ENCODE data around the gene CA10. TPM values are rescaled to one million over a fixed set of nuclear protein-coding genes. Genes with fewer than 3 reads are reported as not detected.

The CA10 gene
- total RNA-seq, 4 donors from 2014 or later, result not detected

- 36% methylated on average over 4 of the region's 4 CpGs for WGBS
- Histone ChIP-seq H3K36me3 (no peaks in the 10 kb centered on the region), H3K27ac (no peak overlapping the region), H3K27me3 (no peaks in the 10 kb centered on the region), H3K9me3 (no peaks in the 10 kb centered on the region), H3K4me3 (no peak overlapping the region), H3K4me1 (no peaks in the 10 kb centered on the region)
- DNase-seq (ENCODE audit: low spot score in 2 of 2), result no peak
- TF ChIP-seq POLR2A (IDR thresholded peaks at IDR 0.05), result no peak
- peak in 1 of 2 donors; percentile 10 for TF ChIP-seq CTCF (IDR thresholded peaks at IDR 0.05)
Measured at GRCh38 chr17:51640108-51640622, 518.3 kb downstream of the CA10 start.

- Histone ChIP-seq H3K4me1 (no peaks in the 10 kb centered on the region), H3K27ac (no peak overlapping the region), H3K27me3 (no peaks in the 10 kb centered on the region), H3K4me3 (no peak overlapping the region), H3K36me3 (no peaks in the 10 kb centered on the region), H3K9me3 (no peaks in the 10 kb centered on the region)
- TF ChIP-seq EP300 (IDR thresholded peaks at IDR 0.05) (no peak), POLR2A (IDR thresholded peaks at IDR 0.05) (no peak), CTCF (IDR thresholded peaks at IDR 0.05) (no peak), POLR2AphosphoS5 (IDR thresholded peaks at IDR 0.05) (no peak)
- DNase-seq (ENCODE audit: low spot score in 2 of 2), result no peak
- WGBS, result 64% methylated on average over 6 of the region's 6 CpGs
Measured at GRCh38 chr17:51638971-51639370, 519.5 kb downstream of the CA10 start.

- no peaks in the 10 kb centered on the region for H3K27me3 ChIP-seq
- 82% methylated on average over 5 of the region's 5 CpGs for WGBS
Measured at GRCh38 chr17:51636291-51636690, 522.2 kb downstream of the CA10 start.

GRCh38 chr17:51630101-51630671 is 528.3 kb downstream of the CA10 start:
- 35% methylated on average over 5 of the region's 5 CpGs for WGBS
- DNase-seq (ENCODE audit: low spot score in 2 of 2), result no peak

More at GRCh38 chr17:51636291-51636690, 522.2 kb downstream of the CA10 start:
- no peaks in the 10 kb centered on the region for H3K36me3 ChIP-seq
- no peaks in the 10 kb centered on the region for H3K4me1 ChIP-seq
- H3K4me3 ChIP-seq, result no peak overlapping the region
- no peak for TF ChIP-seq CTCF (IDR thresholded peaks at IDR 0.05)
- no peak for TF ChIP-seq POLR2AphosphoS5 (IDR thresholded peaks at IDR 0.05)
- TF ChIP-seq POLR2A (IDR thresholded peaks at IDR 0.05), result no peak
- no peak for TF ChIP-seq EP300 (IDR thresholded peaks at IDR 0.05)
- no peak for DNase-seq (ENCODE audit: low spot score in 2 of 2)
- H3K9me3 ChIP-seq, result no peaks in the 10 kb centered on the region
- H3K27ac ChIP-seq, result no peak overlapping the region

GRCh38 chr17:51629232-51629631 is 529.3 kb downstream of the CA10 start:
- Histone ChIP-seq H3K36me3 (no peaks in the 10 kb centered on the region), H3K27ac (no peak overlapping the region), H3K4me1 (no peaks in the 10 kb centered on the region), H3K9me3 (no peaks in the 10 kb centered on the region), H3K4me3 (no peak overlapping the region), H3K27me3 (no peaks in the 10 kb centered on the region)
- 59% methylated on average over 3 of the region's 3 CpGs for WGBS
- TF ChIP-seq CTCF (IDR thresholded peaks at IDR 0.05) (no peak), POLR2A (IDR thresholded peaks at IDR 0.05) (no peak), EP300 (IDR thresholded peaks at IDR 0.05) (no peak), POLR2AphosphoS5 (IDR thresholded peaks at IDR 0.05) (no peak)
- no peak for DNase-seq (ENCODE audit: low spot score in 2 of 2)

More at GRCh38 chr17:51630101-51630671, 528.3 kb downstream of the CA10 start:
- H3K4me1 ChIP-seq, result no peaks in the 10 kb centered on the region
- H3K27me3 ChIP-seq, result no peaks in the 10 kb centered on the region
- H3K9me3 ChIP-seq, result no peaks in the 10 kb centered on the region
- H3K36me3 ChIP-seq, result no peaks in the 10 kb centered on the region
- TF ChIP-seq EP300 (IDR thresholded peaks at IDR 0.05), result no peak
- TF ChIP-seq CTCF (IDR thresholded peaks at IDR 0.05), result no peak
- TF ChIP-seq POLR2A (IDR thresholded peaks at IDR 0.05), result no peak
- TF ChIP-seq POLR2AphosphoS5 (IDR thresholded peaks at IDR 0.05), result no peak
- H3K27ac ChIP-seq, result no peak overlapping the region
- H3K4me3 ChIP-seq, result no peak overlapping the region
